ELF-1 (cell line): Measurements from ENCODE around the gene CLTCL1.

Source experiments
- DNase-seq: peaks from one replicate; pipeline ENCODE4 v3.0.0-alpha.2; 2016; ENCODE audit warnings: low read depth, low spot score

The CLTCL1 gene

DNA sequence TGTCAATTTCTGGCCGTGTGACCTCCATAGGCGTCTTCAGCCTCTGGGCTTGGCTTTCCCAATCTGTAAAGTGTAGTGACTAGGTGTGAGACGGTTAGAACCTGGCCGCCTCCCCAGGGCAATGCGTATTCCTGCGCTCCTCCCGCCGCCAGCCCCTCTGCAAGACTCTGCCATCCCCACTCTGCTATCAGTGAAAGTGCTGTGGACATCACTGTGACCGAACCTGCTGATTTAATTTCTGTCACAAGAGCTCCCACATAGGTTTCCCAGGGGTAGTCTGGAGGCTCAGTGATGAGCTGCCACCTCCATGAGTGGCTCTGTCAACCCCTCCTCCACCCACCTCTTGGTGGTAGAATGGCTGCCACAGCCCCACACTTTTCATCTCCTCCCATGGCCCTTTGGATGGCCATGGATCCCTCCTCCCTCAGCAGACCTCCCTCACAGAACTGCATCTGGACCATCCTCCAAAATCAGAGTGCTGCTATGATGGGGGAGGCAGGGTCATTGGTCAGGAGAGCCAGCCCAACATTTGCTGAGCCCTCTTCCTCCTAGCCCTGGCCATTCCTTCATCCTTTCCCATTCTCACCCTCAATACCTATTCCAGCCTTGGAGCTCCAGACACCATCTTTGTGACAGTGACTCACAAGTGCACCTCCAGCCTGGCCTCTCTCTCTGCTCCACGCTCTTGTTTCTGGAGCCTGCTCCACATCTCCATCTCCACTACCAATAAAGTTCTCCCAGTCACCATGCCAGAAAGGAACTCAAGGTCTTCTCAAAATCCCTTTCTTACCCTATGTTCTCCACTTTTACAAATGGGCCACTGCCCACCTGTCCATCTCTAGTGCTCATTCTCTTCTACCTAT lies 140.0 kb downstream of the CLTCL1 start:
- DNase-seq, result no peak

- no peak for DNase-seq
Observed at GRCh38 chr22:19150482-19151328, 140.8 kb downstream of the CLTCL1 start.

GRCh38 chr22:19149991-19150390 lies 141.5 kb downstream of the CLTCL1 start, which contains the start of gene GSC2:
GSC2 (minus strand) TSS chr22:19150292; CDS start chr22:19150283, 9 bp downstream.
- no peak for DNase-seq

- DNase-seq, result peak; percentile 56
Observed at GRCh38 chr22:19149047-19149883, 142.3 kb downstream of the CLTCL1 start.

DNA sequence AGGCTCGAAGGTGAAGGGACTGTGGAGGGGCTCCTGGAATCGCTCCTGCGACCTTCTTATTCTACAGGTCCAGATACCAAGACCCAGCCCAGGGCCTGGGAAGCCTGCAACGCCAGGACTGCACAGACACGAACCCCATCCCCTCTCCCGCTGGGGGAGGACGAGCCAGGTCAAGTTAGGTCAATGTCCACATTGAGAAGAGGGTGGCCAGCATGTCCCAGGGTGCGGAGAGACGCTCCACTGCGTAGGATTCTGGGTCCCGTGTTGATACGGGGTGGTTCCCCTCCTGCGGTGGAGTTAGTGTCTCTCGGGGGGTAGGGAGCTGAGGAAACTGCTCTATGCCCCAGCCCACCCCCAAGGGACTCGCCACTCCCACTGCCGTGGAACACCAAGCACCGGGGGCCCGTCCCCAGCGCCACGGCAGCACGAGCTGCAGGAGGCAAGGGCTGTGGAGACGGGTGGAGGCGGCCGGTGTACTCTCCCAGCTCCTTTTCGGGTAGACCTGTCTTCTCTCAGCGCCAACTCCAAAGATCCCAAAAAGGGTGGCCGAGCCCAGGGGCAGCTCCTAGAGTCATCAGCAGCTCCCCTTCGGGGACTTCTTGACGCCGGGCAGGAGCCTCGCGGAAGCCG lies 143.0 kb downstream of the CLTCL1 start:
- DNase-seq, result peak; percentile 10

DNA sequence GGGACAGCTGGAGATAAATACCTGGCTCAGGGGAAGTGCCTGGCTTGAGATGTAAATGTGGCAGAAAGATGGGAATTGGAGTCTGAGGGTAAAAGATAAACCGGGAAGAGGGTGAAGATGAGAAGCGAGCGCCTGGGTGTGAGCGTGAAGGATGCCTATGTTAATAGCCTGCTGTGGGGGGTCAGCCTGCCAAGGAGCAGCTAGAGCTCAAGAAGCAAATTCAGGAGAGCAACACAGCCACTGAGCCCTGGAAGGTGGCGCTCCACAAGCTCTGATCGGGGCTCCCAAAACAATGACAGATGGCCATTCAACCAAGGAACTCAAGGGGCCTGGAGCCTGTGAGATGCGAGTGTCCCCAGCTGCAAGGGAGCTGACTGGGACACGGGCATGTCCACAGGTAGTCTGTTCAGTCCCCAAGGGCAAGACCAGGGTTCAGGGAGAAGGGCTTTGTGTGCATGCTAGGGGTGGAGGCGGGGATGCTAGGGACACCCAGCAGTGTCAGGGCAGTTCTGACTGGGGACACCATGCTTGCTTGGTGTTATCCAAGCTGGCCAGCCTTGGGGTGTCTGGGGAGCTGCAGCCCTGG lies 144.2 kb downstream of the CLTCL1 start:
- peak; percentile 20 for DNase-seq

DNA sequence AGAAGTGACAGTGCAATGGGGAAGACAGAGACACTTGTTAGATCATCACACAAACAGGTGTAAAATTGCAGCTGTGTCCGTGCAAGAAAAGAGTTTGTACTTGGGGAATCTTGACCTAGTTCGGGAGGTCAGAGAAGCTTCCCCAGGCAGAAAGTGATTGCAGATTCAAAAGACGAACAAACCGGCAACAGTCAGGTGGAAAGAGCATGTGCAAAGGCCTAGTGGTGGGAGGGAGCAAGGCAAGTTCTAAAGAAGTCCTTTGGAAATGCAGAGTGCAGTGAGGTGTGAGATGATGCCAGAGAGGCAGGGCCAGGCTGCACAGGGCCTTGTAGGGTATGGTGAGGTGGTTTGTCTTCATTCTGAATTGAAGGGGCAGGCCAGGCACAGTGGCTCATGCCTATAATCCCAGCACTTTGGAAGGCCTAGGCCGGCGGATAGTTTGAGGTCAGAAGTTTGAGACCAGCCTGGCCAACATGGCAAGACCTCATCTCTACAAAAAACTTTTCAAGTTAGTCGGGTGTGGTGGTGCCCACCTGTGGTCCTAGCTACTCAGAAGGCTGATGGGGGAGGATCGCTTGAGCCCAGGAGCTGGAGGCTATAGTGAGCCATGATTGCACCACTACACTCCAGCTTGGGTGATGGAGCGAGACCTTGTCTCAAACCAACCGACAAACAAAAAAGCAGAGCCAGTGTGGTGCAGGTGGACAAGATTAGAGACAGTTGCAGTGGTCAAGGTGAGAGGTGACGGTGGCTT lies 145.1 kb downstream of the CLTCL1 start:
- DNase-seq, result no peak

DNA sequence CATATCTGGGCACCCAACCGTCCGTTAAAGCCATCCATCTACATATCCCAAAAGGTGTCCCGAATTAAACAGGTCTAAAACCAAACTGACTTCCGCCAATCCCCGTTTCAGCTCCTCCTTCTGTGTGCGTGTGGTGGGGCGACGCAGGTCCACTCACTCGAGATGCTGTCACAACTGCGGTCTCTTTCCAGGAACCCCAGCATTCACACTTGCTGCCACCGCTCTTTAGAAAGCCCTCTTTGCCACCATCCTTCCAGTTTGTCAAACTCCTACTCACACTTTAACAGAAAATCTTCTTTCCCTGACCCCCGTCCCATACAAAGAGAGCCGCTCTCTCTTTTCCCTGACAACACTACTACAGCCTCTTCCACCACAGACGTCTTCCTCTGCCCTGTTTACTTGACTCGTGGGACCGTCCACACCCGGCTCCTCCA lies 147.5 kb downstream of the CLTCL1 start:
- DNase-seq, result no peak

GRCh38 chr22:19143212-19143611 lies 148.3 kb downstream of the CLTCL1 start:
- DNase-seq, result no peak

GRCh38 chr22:19142394-19142793 lies 149.1 kb downstream of the CLTCL1 start:
- DNase-seq, result no peak

DNA sequence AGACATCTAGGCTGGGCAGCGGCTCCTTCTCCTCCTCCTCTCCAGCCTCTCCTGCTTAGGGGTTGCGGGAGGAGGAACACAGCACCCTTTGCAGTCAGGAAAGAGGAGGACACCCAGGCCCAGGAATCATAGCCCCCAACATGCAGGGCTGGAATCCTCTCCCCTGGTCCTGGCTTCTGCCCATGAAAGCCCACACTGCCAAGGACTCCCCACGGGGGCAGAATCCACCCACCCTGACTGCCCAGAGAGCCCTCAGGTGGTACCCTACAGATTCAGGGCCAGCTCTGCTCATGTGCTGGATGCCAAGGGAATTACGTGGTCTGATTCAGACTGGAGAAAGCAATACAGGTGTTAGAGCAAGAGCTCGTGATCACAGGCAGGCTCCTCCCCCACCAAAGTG lies 151.5 kb downstream of the CLTCL1 start:
- no peak for DNase-seq

DNA sequence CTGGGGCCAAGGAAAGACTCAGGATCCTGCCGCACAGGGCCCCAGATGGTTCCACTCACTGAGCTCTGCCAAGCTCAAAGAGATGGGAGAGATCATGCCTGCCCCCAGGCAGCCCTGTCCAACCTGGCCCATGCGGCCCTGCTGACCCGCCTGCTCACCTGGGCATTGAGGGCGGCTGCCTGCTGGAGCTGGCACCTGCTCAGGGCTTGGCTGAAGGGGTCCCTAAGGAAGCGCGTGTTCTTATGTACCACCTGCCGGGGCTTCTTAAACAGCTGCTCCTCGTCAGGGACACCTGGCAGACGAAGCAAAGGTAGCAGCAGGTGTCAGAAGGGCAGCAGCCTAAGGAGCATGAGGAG lies 152.5 kb downstream of the CLTCL1 start:
- no peak for DNase-seq

DNA sequence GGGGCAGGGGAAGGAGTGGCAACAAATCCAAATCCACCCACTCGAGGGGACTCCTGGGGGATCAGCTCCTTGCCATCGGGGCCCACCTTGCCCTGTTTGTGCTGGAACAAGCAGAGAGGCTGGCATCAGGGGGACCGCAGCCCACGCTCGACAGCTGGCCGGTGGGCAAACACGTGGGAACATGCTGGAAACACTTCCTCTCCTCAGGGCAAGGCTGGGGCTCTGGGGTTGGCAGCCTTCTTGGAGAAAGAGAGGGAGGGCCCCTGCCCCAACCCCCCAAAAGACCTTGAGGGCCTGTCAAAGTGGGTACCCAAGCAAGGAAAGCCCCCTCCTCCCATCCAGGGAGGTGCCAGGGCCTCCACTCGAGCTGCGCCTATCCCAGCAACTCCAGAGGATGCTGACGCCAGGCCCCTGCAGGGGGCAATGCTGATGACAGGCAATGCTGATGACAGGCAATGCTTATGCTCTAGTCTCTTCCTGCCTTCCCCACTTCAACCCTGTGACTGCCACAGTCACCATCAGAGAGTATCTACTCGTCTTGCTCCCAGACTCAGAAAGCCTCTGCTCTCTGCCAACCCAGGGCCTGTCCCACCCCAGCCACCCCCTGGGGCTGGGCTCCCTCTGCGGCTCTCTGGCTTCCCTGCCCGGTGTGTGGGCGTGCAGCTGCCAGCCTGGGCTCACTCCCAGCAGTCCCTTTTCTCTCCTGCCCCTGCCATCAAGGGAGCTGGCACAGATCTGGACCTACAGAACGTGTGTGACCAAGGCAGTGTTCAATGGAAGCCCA lies 153.1 kb downstream of the CLTCL1 start:
- DNase-seq, result no peak

GRCh38 chr22:19137384-19138216 lies 153.9 kb downstream of the CLTCL1 start:
- DNase-seq, result no peak

DNA sequence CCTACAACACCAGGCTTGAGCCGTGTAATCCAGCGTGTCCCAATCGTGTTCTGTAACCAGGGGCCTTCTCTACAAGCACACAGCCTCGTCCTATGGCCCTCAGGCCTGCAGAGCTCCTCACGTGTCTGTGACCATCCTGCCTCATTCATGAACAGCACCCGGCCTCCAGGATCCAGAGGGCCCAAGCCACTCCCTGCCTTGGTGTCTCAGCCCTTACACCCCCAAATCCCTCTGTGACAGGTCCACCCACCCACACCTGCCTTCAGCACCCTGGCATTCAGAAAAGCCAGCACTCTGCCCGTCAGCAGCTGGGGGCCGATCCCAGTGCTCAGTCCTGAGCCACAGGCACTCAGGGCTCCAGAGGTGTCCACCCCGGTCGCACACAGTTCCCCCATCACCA lies 154.6 kb downstream of the CLTCL1 start:
- no peak for DNase-seq

GRCh38 chr22:19134874-19135273 lies 156.6 kb downstream of the CLTCL1 start:
- DNase-seq, result no peak

DNA sequence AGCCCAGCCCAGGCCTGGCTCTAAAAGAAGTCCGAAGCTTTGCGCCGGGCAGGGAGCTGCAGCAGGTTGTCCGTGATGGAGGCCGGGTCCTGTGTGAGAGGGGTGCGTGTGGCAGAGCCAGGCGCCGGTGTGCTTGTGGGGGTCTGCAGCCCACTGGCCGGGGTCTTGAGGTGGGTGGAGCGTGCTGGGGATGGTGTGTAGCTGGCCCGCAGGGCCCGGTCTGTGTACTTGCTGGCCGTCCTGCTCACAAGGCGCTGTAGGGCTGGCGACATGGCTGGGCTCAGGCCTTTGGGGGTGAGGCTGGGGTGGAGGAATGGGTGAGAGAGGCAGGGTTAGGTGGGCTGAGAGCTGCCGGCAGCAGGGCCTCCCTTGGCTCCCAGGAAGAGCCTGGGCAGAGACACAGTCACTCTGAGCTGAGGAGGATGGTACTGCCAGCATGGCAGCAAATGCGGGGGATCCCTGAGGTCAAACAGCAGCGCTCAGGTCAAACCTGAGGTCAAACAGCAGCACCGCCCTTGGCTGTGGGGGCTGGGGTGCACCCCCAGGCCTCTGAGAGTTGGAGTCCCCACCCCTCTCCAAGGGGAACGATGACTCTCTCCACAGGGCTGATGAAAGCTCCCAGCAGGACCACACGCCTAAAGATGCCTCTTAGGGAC lies 157.2 kb downstream of the CLTCL1 start:
- no peak for DNase-seq

- no peak for DNase-seq
Observed at GRCh38 chr22:19133561-19133960, 158.0 kb downstream of the CLTCL1 start.
